A673 (cell line): ENCODE results near the gene TSPYL2. TPM values are rescaled to one million over a fixed set of nuclear protein-coding genes. Genes with fewer than 3 reads are reported as not detected.
A peak's percentile ranks its signal among the peaks of the same experiment; 100 is the strongest.

Source experiments
- BruUV-seq: library from RNA; stranded (reverse); fragments of 400-500 nt; replicated peaks from 2 replicates; lab custom pipeline; 2021; lab: Mats Ljungman, UMichigan
- CTCF ChIA-PET: fragments of 300-600 bp; sonication (Branson Sonifier 250); formaldehyde crosslinking; loops from one replicate; lab custom pipeline; 2022; ENCODE audit warnings: antibody characterized with exemption; lab: Charles Lee
- POLR2A ChIA-PET: fragments of 300-600 bp; sonication (Branson Sonifier 250); formaldehyde crosslinking; loops from one replicate; lab custom pipeline; 2022; ENCODE audit warnings: antibody characterized with exemption; ENCODE audit not compliant: low non-redundant PET; lab: Charles Lee
- DNase-seq: peaks from one replicate; pipeline ENCODE4 v3.0.0-alpha.2; 2015; ENCODE audit warnings: low spot score
- H3K27ac ChIP-seq: fragments of 200-600 bp; sonication (generic); 2 replicates; pipeline ENCODE4 v1.5.1; 2016; ENCODE audit warnings: mixed run types, low read depth, mild to moderate bottlenecking, mixed read lengths, antibody characterized with exemption, low read length; ENCODE audit not compliant: poor library complexity, severe bottlenecking
- H3K27me3 ChIP-seq: fragments of 200-600 bp; sonication (generic); replicated peaks from 2 replicates; pipeline ENCODE4 v1.6.1; 2017; ENCODE audit warnings: mixed run types, low read depth, mild to moderate bottlenecking, mixed read lengths, antibody characterized with exemption, low read length; ENCODE audit not compliant: insufficient read depth, poor library complexity
- H3K36me3 ChIP-seq: fragments of 200-600 bp; sonication (generic); 2 replicates; pipeline ENCODE4 v1.6.1; 2016; ENCODE audit warnings: mixed run types, mild to moderate bottlenecking, mixed read lengths, antibody characterized with exemption, low read length; ENCODE audit not compliant: insufficient read depth, poor library complexity, severe bottlenecking
- H3K4me1 ChIP-seq: fragments of 200-600 bp; sonication (generic); 2 replicates; pipeline ENCODE4 v1.6.1; 2017; ENCODE audit warnings: mixed run types, mild to moderate bottlenecking, mixed read lengths, antibody characterized with exemption, low read length; ENCODE audit not compliant: insufficient read depth, poor library complexity, severe bottlenecking
- H3K4me3 ChIP-seq: fragments of 200-600 bp; sonication (generic); 2 replicates; pipeline ENCODE4 v1.5.1; 2016; ENCODE audit warnings: low read depth, mixed run types, mild to moderate bottlenecking, mixed read lengths, low read length; ENCODE audit not compliant: poor library complexity, severe bottlenecking
- H3K9me3 ChIP-seq: fragments of 200-600 bp; sonication (generic); 2 replicates; pipeline ENCODE4 v1.6.1; 2016; ENCODE audit warnings: mixed run types, low read depth, mild to moderate bottlenecking, mixed read lengths, antibody characterized with exemption, low read length; ENCODE audit not compliant: poor library complexity, severe bottlenecking
- EZH2 ChIP-seq: fragments of 200-600 bp; sonication (generic); IDR thresholded peaks from 2 replicates; pipeline ENCODE4 v1.6.1; 2017; ENCODE audit warnings: borderline replicate concordance, low read depth, mild to moderate bottlenecking, mixed read lengths, antibody characterized with exemption, low read length; ENCODE audit not compliant: poor library complexity, severe bottlenecking
- intact Hi-C: fragments of 100-400 bp; cut with micrococcal nuclease; formaldehyde crosslinking; loops from one replicate; pipeline ENCODE4 v1.10.0; 2022; ENCODE audit not compliant: unreplicated experiment
- total RNA-seq: library from RNA; stranded (reverse); gene quantifications from 2 replicates; pipeline ENCODE4 v1.2.3, GENCODE V29; 2021
- TF ChIP-seq, protein P1 (sequence below): fragments of 300-800, 200-600 bp; sonication (generic); conservative IDR thresholded peaks from 2 replicates; pipeline ENCODE4 v1.5.1; 2017; ENCODE audit warnings: low read depth, mild to moderate bottlenecking, antibody characterized with exemption, low read length, moderate library complexity, mixed read lengths

TSPYL2 gene
- total RNA-seq, 1 experiment from 2014 or later, result 25.0 TPM

DNA sequence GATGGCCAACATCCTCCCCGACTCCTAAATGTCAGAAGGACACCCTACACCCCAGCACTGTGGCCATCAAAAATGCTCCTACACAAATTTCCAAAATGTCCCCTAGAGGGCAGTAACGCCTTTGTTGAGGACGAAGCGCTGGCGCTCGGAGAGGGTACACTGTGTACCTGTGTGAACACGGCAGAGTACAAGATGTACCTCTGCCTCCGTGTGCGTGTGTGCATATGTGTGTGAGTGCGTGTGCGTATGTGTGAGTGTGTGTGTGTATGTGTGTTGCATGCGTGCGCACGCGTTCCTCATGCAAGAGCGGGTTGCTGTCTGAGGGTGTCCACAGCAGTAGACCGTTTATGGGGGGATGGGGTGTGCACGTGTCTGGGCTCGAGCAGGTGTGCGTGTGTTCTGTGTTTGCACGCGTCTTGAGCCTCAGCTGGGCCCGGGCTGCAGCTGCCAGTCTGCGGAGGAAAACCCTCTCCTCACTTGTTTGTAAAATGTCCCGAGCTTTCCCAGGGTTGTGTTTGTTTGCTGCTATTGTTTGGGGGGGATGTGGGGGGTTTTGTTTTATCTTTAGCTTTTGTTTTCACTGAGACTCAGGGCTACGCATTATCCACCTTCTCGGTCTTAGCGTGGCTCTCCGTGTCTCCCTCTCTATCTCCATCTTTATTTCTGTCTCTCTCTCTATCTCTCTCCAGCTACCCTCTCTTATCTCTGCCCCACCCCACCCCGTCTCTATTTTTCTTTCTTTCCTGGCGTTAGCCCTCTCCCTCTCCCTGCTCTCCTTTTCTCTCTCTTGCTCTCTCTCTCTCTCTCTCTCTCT, 10.4 kb upstream of the TSPYL2 start:
- ChIA-PET POLR2A (interaction anchor here (0.6 kb wide), 1 partner anchor 850 kb away, joined by 4 read pairs; no protein-coding TSS in a partner anchor), CTCF (interaction anchor here (0.7 kb wide), 1 partner anchor 420 kb away, joined by 6 read pairs; no protein-coding TSS in a partner anchor)
- H3K4me1 ChIP-seq, result no peaks in the 10 kb centered on the region
- TF ChIP-seq, protein P1, sequence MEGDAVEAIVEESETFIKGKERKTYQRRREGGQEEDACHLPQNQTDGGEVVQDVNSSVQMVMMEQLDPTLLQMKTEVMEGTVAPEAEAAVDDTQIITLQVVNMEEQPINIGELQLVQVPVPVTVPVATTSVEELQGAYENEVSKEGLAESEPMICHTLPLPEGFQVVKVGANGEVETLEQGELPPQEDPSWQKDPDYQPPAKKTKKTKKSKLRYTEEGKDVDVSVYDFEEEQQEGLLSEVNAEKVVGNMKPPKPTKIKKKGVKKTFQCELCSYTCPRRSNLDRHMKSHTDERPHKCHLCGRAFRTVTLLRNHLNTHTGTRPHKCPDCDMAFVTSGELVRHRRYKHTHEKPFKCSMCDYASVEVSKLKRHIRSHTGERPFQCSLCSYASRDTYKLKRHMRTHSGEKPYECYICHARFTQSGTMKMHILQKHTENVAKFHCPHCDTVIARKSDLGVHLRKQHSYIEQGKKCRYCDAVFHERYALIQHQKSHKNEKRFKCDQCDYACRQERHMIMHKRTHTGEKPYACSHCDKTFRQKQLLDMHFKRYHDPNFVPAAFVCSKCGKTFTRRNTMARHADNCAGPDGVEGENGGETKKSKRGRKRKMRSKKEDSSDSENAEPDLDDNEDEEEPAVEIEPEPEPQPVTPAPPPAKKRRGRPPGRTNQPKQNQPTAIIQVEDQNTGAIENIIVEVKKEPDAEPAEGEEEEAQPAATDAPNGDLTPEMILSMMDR, result peak; percentile 79
- TF ChIP-seq EZH2, result no peak
- no peak overlapping the region for H3K27ac ChIP-seq
- no peaks in the 10 kb centered on the region for H3K36me3 ChIP-seq
- BruUV-seq, result no TSS peak
- H3K4me3 ChIP-seq, result peak overlapping the region; percentile 54
- peak; percentile 81 for DNase-seq
- intact Hi-C loops, result loop anchor here (1.0 kb wide), 1 partner anchor 17 kb away; no protein-coding TSS in a partner anchor
- H3K27me3 ChIP-seq, result no peaks in the 10 kb centered on the region
- H3K9me3 ChIP-seq, result no peaks in the 10 kb centered on the region

DNA sequence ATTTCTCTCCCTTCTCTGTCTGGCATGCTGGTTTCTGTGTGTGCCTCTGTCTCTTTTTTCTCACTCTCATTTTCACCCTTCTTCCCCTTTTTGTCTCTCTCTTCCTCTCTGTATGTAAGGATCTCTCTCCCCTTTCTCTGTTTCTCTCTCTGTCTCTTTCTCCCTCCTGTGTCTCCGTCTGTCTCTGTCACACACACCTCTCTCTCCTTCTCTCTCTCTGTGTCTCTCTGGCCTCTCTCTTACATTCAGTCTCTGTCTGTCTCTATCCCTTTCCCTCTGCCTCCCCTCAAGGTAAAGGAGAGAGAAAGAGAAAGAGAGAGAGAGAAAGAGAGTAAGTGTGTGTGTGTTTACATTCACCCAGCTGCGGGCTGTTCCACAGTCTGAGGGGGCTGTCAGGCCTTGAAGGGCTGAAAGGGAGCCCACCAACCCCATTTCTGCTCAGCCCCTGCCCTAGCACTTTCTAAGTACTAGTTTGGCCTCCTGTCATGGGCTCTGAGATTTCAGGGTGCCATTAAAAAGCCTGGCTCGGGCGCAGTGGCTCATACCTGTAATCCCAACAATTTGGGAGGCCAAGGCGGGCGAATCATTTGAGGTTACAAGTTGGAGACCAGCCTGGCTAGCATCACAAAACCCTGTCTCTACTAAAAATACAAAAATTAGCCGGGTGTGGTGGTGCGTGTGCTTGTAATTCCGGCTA, 9.6 kb upstream of the TSPYL2 start:
- TF ChIP-seq, protein P1, result no peak
- ChIA-PET POLR2A (interaction anchor here (1.1 kb wide), 1 partner anchor 9 kb away, joined by 11 read pairs; the partner anchor contains the start of gene TSPYL2), CTCF (interaction anchor here (0.7 kb wide), 1 partner anchor 419 kb away, joined by 6 read pairs; no protein-coding TSS in a partner anchor)
- DNase-seq, result no peak
- no peaks in the 10 kb centered on the region for H3K27me3 ChIP-seq
- H3K9me3 ChIP-seq, result no peaks in the 10 kb centered on the region
- H3K4me1 ChIP-seq, result no peaks in the 10 kb centered on the region
- no peaks in the 10 kb centered on the region for H3K36me3 ChIP-seq
- intact Hi-C loops, result loop anchor here (1.0 kb wide), 1 partner anchor 17 kb away; no protein-coding TSS in a partner anchor
- no TSS peak for BruUV-seq
- H3K27ac ChIP-seq, result no peak overlapping the region
- H3K4me3 ChIP-seq, result peak overlapping the region; percentile 54

DNA sequence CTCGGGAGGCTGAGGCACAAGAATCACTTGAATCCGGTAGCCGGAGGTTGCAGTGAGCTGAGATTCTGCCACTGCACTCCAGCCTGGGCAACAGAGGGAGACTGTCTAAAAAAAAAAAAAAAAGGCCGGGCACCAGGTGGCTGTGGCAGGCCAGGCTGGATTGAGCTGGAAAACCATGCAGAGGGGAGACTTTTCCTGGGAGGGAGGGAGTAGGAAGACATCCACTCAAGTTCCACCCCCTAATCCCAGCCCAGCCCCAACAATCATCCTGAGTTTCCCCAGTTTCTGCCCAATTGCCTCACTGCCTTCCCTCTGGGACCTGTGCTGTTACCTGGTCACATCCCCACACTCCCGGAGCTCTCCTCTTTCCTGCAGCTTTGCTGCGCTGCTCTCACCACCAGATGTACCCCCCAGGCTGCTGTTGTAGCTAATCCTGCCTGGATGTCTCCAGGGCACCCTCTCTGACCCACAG, 9.0 kb upstream of the TSPYL2 start:
- Histone ChIP-seq H3K27ac (no peak overlapping the region), H3K27me3 (no peaks in the 10 kb centered on the region), H3K4me3 (no peak overlapping the region), H3K36me3 (no peaks in the 10 kb centered on the region), H3K4me1 (no peaks in the 10 kb centered on the region), H3K9me3 (no peaks in the 10 kb centered on the region)
- no TSS peak for BruUV-seq
- TF ChIP-seq, protein P1, result no peak
- TF ChIP-seq EZH2, result no peak
- no peak for DNase-seq
- intact Hi-C loops, result no loop called here
- POLR2A ChIA-PET, result interaction anchor here (1.1 kb wide), 1 partner anchor 9 kb away, joined by 11 read pairs; the partner anchor contains the start of gene TSPYL2
- CTCF ChIA-PET, result interaction anchor here (0.6 kb wide), 2 partner anchors 10 to 57 kb away, joined by 3 read pairs; no protein-coding TSS in a partner anchor
